PC-3 (cell line): ENCODE measurements around the gene MRGPRX1.

Experiments used
- CTCF ChIP-seq: fragments of 300-600 bp; sonication (generic); conservative IDR thresholded peaks from 2 replicates; pipeline ENCODE4 v1.5.1; 2017; ENCODE audit warnings: antibody characterized with exemption, low read depth, mild to moderate bottlenecking, low read length
- EZH2 ChIP-seq: fragments of 300-600 bp; sonication (generic); IDR thresholded peaks from one replicate; pipeline ENCODE4 v1.6.1; 2017; ENCODE audit warnings: antibody characterized with exemption, mild to moderate bottlenecking, low read length; ENCODE audit not compliant: unreplicated experiment

GRCh38 chr11:18958221-18958910, 19.2 kb upstream of the MRGPRX1 start:
- TF ChIP-seq EZH2 (no peak), CTCF (no peak)
